Measurements from ENCODE around the gene CCDC82.
"Not testable (repeated sequence)": the region's sequence is repeated elsewhere in the genome, so short reads cannot be mapped to it uniquely, and the experiment has no call there.

CCDC82 gene

GRCh38 chr11:96389720-96390487 is at the start of gene CCDC82, which contains the start of gene JRKL:
TSS of gene CCDC82 (minus strand) at chr11:96389912. CDS start at chr11:96384747, 5,165 bp downstream.
TSS of gene JRKL (plus strand) at chr11:96390013. CDS start at chr11:96390650, 637 bp downstream.
- peak; percentile 85 for DNase-seq (ENCODE audit: low read depth)

GRCh38 chr11:96432654-96433053 is 42.9 kb upstream of the CCDC82 start:
- DNase-seq (ENCODE audit: low read depth) = not testable (repeated sequence)

GRCh38 chr11:96430668-96431067 is 41.0 kb upstream of the CCDC82 start:
- no peak for DNase-seq (ENCODE audit: low read depth)

GRCh38 chr11:96424693-96425092 is 35.0 kb upstream of the CCDC82 start:
- DNase-seq (ENCODE audit: low read depth) = no peak

- DNase-seq (ENCODE audit: low read depth) = no peak
Observed at GRCh38 chr11:96413408-96413807, 23.7 kb upstream of the CCDC82 start.

GRCh38 chr11:96412761-96413381 is 23.2 kb upstream of the CCDC82 start:
- no peak for DNase-seq (ENCODE audit: low read depth)

- DNase-seq (ENCODE audit: low read depth) = not testable (repeated sequence)
Observed at GRCh38 chr11:96411412-96411811, 21.7 kb upstream of the CCDC82 start.

GRCh38 chr11:96400697-96401096 is 11.0 kb upstream of the CCDC82 start:
- no peak for DNase-seq (ENCODE audit: low read depth)

GRCh38 chr11:96397863-96398262 is 8.2 kb upstream of the CCDC82 start:
- DNase-seq (ENCODE audit: low read depth) = no peak

GRCh38 chr11:96396637-96397036 is 6.9 kb upstream of the CCDC82 start:
- peak; percentile 15 for DNase-seq (ENCODE audit: low read depth)

- no peak for DNase-seq (ENCODE audit: low read depth)
Observed at GRCh38 chr11:96394773-96395172, 5.1 kb upstream of the CCDC82 start.

- no peak for DNase-seq (ENCODE audit: low read depth)
Observed at GRCh38 chr11:96393753-96394348, 4.1 kb upstream of the CCDC82 start.

- DNase-seq (ENCODE audit: low read depth) = no peak
Observed at GRCh38 chr11:96391698-96392307, 2.1 kb upstream of the CCDC82 start.

GRCh38 chr11:96390488-96390792 is 728 bp upstream of the CCDC82 start:
- DNase-seq (ENCODE audit: low read depth) = peak; percentile 27

GRCh38 chr11:96388891-96389719 is 607 bp downstream of the CCDC82 start:
- peak; percentile 17 for DNase-seq (ENCODE audit: low read depth)

- no peak for DNase-seq (ENCODE audit: low read depth)
Observed at GRCh38 chr11:96385187-96385586, 4.5 kb downstream of the CCDC82 start.

- no peak for DNase-seq (ENCODE audit: low read depth)
Observed at GRCh38 chr11:96384156-96384555, 5.6 kb downstream of the CCDC82 start.

GRCh38 chr11:96376796-96377195 is 12.9 kb downstream of the CCDC82 start:
- no peak for DNase-seq (ENCODE audit: low read depth)

GRCh38 chr11:96373826-96374225 is 15.9 kb downstream of the CCDC82 start:
- no peak for DNase-seq (ENCODE audit: low read depth)

GRCh38 chr11:96367342-96367741 is 22.4 kb downstream of the CCDC82 start:
- no peak for DNase-seq (ENCODE audit: low read depth)

- no peak for DNase-seq (ENCODE audit: low read depth)
Observed at GRCh38 chr11:96366024-96366423, 23.7 kb downstream of the CCDC82 start.

GRCh38 chr11:96365493-96365892 is 24.2 kb downstream of the CCDC82 start:
- no peak for DNase-seq (ENCODE audit: low read depth)
